NT2/D1 (cell line): ENCODE results near the gene RGS1.

Experiments used
- DNase-seq: peaks from one replicate; pipeline ENCODE4 v3.0.0-alpha.2; 2011; ENCODE audit warnings: low read depth, low spot score
- H3K27me3 ChIP-seq: 2 replicates; pipeline ENCODE4 v1.6.0; 2011; ENCODE audit warnings: mild to moderate bottlenecking; ENCODE audit not compliant: insufficient read length, insufficient read depth
- H3K36me3 ChIP-seq: 2 replicates; pipeline ENCODE4 v1.6.1; 2011; ENCODE audit warnings: mild to moderate bottlenecking, low read length, mixed read lengths; ENCODE audit not compliant: insufficient read depth, insufficient read length
- H3K4me1 ChIP-seq: 2 replicates; pipeline ENCODE4 v1.5.1; 2011; ENCODE audit not compliant: insufficient read depth, insufficient read length
- H3K4me3 ChIP-seq: 2 replicates; pipeline ENCODE4 v1.5.1; 2011; ENCODE audit warnings: low read depth; ENCODE audit not compliant: insufficient read length
- H3K9ac ChIP-seq: 2 replicates; pipeline ENCODE4 v1.6.0; 2011; ENCODE audit warnings: low read depth; ENCODE audit not compliant: insufficient read length
- H3K9me3 ChIP-seq: 2 replicates; pipeline ENCODE4 v1.5.1; 2011; ENCODE audit warnings: mild to moderate bottlenecking, low read length; ENCODE audit not compliant: insufficient read depth
- SUZ12 ChIP-seq: IDR thresholded peaks from 2 replicates; pipeline ENCODE4 v1.6.1; 2011; ENCODE audit not compliant: insufficient read length, insufficient read depth; ENCODE audit errors: extremely low read depth
- YY1 ChIP-seq: IDR thresholded peaks from 2 replicates; pipeline ENCODE4 v1.6.1; 2011; ENCODE audit not compliant: insufficient read length, insufficient read depth
- ZNF274 ChIP-seq: IDR thresholded peaks from 2 replicates; pipeline ENCODE4 v1.6.1; 2011; ENCODE audit warnings: mild to moderate bottlenecking, low read depth, low read length

RGS1 gene

DNA sequence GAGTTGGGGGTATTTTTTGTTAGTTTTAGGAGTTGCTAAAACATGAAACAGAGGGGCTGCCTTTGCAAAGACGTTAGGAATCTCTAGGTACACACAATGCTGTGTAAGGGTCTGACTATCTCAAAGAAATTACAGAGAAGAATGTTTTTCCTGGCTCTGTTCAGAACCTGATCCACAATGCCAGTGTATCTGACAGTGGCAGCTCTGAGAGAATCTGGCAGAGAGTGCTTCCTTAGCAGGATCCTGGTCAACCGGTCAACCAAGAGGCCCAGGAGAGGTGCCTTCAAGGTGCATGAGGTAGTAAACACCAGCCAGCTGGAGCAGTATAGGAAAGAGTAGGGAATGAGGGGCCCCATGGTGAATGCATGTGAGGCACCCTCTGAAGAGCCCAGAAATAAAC is 40.9 kb upstream of the RGS1 start:
- H3K4me3 ChIP-seq = no peak overlapping the region
- H3K4me1 ChIP-seq = no peaks in the 10 kb centered on the region

DNA sequence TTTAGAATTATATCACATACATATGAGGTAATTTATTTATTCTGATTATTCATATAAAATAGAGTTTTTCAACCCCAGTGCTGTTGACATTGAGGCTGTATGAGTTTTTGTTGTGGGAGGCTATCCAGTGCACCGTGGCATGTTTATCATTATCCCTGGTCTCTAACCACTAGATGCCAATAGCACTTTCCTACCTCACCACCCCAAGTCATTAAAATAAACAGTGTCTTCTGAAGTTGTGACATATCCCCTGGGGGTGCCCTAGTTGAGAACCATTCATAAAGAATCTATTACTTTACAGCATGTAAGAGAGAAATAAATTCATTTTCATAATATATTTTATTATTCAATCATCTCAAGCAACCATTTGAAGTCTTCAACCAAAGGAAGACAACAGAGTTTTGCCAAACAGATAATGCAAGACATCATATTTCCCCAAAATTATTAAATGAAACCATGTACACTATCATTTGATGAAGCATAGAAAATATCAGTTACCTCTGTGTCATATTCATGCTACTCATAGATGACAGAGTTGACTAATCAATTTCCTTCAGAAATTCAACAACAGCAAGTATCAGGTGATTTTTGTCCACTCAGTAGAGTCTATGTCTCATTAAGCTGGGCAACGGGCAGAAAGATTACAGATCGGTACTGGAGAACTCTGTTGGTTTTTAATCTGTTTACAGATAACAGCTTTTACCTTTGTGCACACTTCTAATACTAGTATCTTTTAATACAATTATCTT is 39.5 kb upstream of the RGS1 start:
- no peaks in the 10 kb centered on the region for H3K36me3 ChIP-seq
- peaks cover 7% of the 10 kb centered on the region; the same call in 1 of the 2 replicates for H3K9me3 ChIP-seq
- DNase-seq = no peak
- TF ChIP-seq ZNF274 = no peak
- no peak for TF ChIP-seq SUZ12
- no peak for TF ChIP-seq YY1
- no peak overlapping the region for H3K4me3 ChIP-seq
- H3K9ac ChIP-seq = no peak overlapping the region
- no peaks in the 10 kb centered on the region for H3K27me3 ChIP-seq
- H3K4me1 ChIP-seq = no peaks in the 10 kb centered on the region

More for the DNA sequence above, 40.9 kb upstream of the RGS1 start:
- no peak for DNase-seq
- Histone ChIP-seq H3K9ac (no peak overlapping the region), H3K36me3 (no peaks in the 10 kb centered on the region), H3K27me3 (no peaks in the 10 kb centered on the region), H3K9me3 (peaks cover 7% of the 10 kb centered on the region; the same call in 1 of the 2 replicates)
- TF ChIP-seq SUZ12 (no peak), ZNF274 (no peak), YY1 (no peak)

DNA sequence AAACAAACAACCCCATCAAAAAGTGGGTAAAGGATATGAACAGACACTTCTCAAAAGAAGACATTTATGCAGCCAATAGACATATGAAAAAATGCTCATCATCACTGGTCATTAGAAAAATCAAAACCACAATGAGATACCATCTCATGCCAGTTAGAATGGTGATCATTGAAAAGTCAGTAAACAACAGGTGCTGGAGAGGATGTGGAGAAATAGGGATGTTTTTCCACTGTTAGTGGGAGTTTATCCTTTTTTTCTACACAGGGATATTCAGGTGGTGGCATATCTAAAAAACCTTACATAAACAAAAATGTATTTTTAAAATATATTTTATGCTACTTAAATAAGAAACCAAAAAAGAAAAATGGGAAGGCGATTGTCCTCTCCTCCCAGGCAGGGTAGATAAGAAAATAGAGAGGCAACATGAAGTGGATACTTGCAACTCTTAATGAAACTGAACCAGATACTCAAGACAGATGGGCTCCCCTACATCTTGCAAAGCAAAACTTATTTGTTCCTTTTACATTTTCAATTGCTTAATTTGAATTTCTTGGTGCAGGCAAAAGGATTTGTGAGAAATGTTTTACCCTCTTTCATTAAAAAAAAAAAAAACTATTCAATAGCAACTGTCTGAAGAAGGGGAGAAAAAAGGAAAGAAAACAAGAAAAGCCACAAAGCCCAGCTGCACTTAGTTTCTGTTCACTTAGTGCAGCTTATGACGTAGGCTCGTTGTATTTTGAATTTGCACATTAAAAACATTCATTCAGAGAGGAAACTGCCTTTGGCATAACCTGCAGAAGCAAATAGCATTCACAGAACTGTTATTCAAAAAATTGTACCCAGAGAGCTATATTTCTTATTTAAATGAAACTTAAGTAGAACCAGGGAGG is 36.9 kb upstream of the RGS1 start:
- no peak overlapping the region for H3K9ac ChIP-seq

DNA sequence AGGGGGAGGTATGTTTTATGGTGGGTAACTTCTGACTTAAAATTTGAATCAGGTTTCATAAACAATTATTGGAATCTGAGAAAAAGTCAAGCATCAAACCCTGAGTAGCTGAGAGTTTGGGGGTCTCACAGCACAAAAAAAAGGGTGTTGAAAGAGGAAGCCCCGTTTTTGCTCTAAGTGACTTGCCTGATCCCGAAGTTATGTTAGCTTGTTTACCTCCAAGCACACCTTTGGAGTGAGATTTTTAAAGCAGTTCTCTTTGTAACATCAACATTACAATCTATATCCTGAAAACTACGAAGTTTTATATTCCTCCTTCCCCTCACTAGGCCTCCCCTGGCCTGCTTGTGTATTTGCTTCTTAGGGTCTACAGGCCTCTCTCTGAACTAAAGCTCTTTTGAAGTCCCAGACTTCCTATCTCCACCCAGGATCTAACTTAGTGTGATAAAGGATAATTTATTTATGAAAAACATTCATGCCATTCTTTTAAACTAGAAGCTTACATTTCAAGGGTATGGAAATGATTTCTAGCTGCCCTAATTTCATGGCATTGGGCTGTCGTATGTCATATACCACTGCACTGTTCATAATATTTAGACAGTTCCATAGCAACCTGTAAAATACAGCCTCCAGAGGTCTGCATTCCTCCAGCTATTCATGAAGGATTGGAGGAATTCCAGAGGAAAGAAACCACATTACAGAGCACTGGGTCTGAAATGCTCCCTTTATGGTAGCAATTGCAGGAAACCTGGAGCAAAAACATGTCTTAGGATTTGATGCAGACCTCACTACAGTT is 36.1 kb upstream of the RGS1 start:
- H3K36me3 ChIP-seq = no peaks in the 10 kb centered on the region
- no peak for TF ChIP-seq SUZ12
- TF ChIP-seq YY1 = no peak
- TF ChIP-seq ZNF274 = no peak
- H3K4me1 ChIP-seq = no peaks in the 10 kb centered on the region
- peaks cover 7% of the 10 kb centered on the region; the same call in 1 of the 2 replicates for H3K9me3 ChIP-seq
- DNase-seq = peak; percentile 59
- no peak overlapping the region for H3K9ac ChIP-seq
- no peaks in the 10 kb centered on the region for H3K27me3 ChIP-seq
- no peak overlapping the region for H3K4me3 ChIP-seq

More for the DNA sequence above, 36.9 kb upstream of the RGS1 start:
- DNase-seq = no peak
- Histone ChIP-seq H3K4me1 (no peaks in the 10 kb centered on the region), H3K4me3 (no peak overlapping the region), H3K9me3 (peaks cover 7% of the 10 kb centered on the region; the same call in 1 of the 2 replicates), H3K36me3 (no peaks in the 10 kb centered on the region), H3K27me3 (no peaks in the 10 kb centered on the region)
- no peak for TF ChIP-seq SUZ12
- no peak for TF ChIP-seq YY1
- no peak for TF ChIP-seq ZNF274

DNA sequence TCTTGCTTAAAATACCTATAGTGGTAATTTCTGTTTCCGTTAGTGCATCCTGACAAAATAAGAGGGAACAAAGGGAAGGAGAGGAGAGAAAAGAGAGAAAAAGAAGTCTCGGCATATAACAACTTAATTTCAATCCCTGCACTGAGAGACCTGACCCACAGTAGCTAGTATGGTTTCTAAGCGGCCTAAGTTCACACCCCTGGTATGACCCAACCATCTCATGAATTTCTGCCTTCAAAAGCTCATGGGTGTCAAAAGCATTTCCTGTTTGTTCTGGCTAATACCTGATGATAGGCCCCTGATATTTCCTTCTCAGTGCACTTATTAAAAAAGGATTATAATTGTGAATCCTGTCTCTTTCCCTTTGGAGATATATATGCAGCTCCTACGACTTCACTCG is 32.1 kb upstream of the RGS1 start:
- no peak for DNase-seq
- H3K9ac ChIP-seq = no peak overlapping the region
- no peaks in the 10 kb centered on the region for H3K9me3 ChIP-seq
- H3K4me3 ChIP-seq = no peak overlapping the region
- TF ChIP-seq SUZ12 (no peak), ZNF274 (no peak)
- H3K36me3 ChIP-seq = no peaks in the 10 kb centered on the region
- H3K27me3 ChIP-seq = no peaks in the 10 kb centered on the region
- H3K4me1 ChIP-seq = no peaks in the 10 kb centered on the region

DNA sequence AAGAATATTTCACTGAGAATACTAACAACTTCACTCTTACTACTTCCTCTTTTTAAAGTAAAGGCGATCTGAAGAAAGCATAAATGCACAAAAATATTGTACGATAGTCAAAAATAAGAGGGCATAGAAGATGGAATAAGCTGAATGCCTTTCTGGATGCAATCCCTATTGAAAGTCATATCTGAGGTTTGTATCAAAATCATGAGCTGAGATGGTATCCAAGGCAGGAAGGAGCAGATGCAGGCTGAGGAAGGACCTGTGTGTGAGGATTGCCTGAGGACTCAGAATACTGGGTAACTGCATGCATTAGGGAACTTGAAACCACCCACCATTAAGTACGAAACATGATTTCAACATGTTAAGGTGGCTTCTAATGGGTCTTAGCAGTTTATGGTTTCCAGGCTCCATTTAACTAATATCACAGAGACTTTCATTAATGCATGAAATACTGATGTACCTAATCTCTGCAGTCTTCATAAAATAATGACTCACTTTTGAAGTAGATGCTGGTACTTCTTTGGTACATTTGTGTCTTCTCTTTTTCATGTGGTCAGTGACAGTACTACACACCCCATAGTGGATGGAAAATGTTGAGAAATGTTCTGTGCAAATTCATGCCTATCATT is 29.6 kb upstream of the RGS1 start:
- H3K4me3 ChIP-seq = no peak overlapping the region
- no peaks in the 10 kb centered on the region for H3K4me1 ChIP-seq
- H3K9ac ChIP-seq = no peak overlapping the region

More for the DNA sequence above, 29.6 kb upstream of the RGS1 start:
- H3K9me3 ChIP-seq = no peaks in the 10 kb centered on the region
- no peaks in the 10 kb centered on the region for H3K36me3 ChIP-seq
- TF ChIP-seq ZNF274 (no peak), YY1 (no peak)
- DNase-seq = no peak
- H3K27me3 ChIP-seq = no peaks in the 10 kb centered on the region
